Fibroblast of lung (primary cell): ENCODE data around the gene FDXR. TPM values are rescaled to one million over a fixed set of nuclear protein-coding genes. Genes with fewer than 3 reads are reported as not detected.

Source experiments
- DNase-seq, 2 donors: peaks; one replicate each; pipeline versions ENCODE4 v3.0.0 to v3.0.0-alpha.2; 2010; ENCODE audit warnings: low read depth in 2 of 2
- H2AFZ ChIP-seq: 2 replicates; pipeline ENCODE4 v1.5.1; 2012; ENCODE audit warnings: low read length, control low read depth, inconsistent platforms
- H3K27ac ChIP-seq: 2 replicates; pipeline ENCODE4 v1.5.1; 2011; ENCODE audit warnings: low read length, control low read depth; ENCODE audit not compliant: insufficient read depth
- H3K27me3 ChIP-seq: 2 replicates; pipeline ENCODE4 v1.5.1; 2011; ENCODE audit warnings: mild to moderate bottlenecking, low read length; ENCODE audit not compliant: control insufficient read depth, insufficient read depth
- H3K36me3 ChIP-seq: 2 replicates; pipeline ENCODE4 v1.5.1; 2011; ENCODE audit warnings: low read length; ENCODE audit not compliant: control insufficient read depth, insufficient read depth
- H3K4me1 ChIP-seq: 2 replicates; pipeline ENCODE4 v1.5.1; 2011; ENCODE audit warnings: low read length; ENCODE audit not compliant: control insufficient read depth, insufficient read depth; ENCODE audit errors: extremely low read depth
- H3K4me2 ChIP-seq: 2 replicates; pipeline ENCODE4 v1.5.1; 2011; ENCODE audit warnings: low read length, control low read depth; ENCODE audit not compliant: insufficient read depth; ENCODE audit errors: extremely low read depth
- H3K4me3 ChIP-seq, 4 experiments: fragments of 200-600 bp in 1 of 4; sonication (generic) in 1 of 4; replicated peaks in 1 of 4; 2 replicates each; pipeline ENCODE4 v1.5.1; 2011 to 2016; ENCODE audit warnings: low read length in 4 of 4, low read depth in 3 of 4, mild to moderate bottlenecking in 3 of 4, control low read depth in 2 of 4, inconsistent platforms in 1 of 4, mixed read lengths in 1 of 4; ENCODE audit not compliant: insufficient read depth in 1 of 4; ENCODE audit errors: control extremely low read depth in 1 of 4
- H3K79me2 ChIP-seq: 2 replicates; pipeline ENCODE4 v1.5.1; 2012; ENCODE audit warnings: mild to moderate bottlenecking, low read length, inconsistent platforms; ENCODE audit not compliant: control insufficient read depth, insufficient read depth
- H3K9ac ChIP-seq: 2 replicates; pipeline ENCODE4 v1.5.1; 2011; ENCODE audit warnings: mild to moderate bottlenecking, low read length, control low read depth; ENCODE audit not compliant: insufficient read depth
- H3K9me3 ChIP-seq: 2 replicates; pipeline ENCODE4 v1.5.1; 2012; ENCODE audit warnings: low read depth, low read length; ENCODE audit not compliant: control insufficient read depth, insufficient read depth
- H4K20me1 ChIP-seq: 2 replicates; pipeline ENCODE4 v1.5.1; 2011; ENCODE audit warnings: low read length; ENCODE audit not compliant: control insufficient read depth, insufficient read depth; ENCODE audit errors: extremely low read depth
- CTCF ChIP-seq, 2 donors: IDR thresholded peaks in 1 of 2; conservative IDR thresholded peaks in 1 of 2; 1 replicate in 1 of 2; 2 replicates in 1 of 2; pipeline ENCODE4 v1.5.1; 2011 to 2012; ENCODE audit warnings: low read length in 2 of 2, control low read depth in 1 of 2, inconsistent platforms in 1 of 2, low read depth in 1 of 2, mild to moderate bottlenecking in 1 of 2
- EZH2 ChIP-seq: IDR thresholded peaks from 2 replicates; pipeline ENCODE4 v1.5.1; 2012; ENCODE audit warnings: low read length, control low read depth, mild to moderate bottlenecking; ENCODE audit errors: missing control alignments
- polyA plus RNA-seq, 2 donors: library from polyadenylated mRNA; depleted of rRNA in 1 of 2; stranded (reverse) in 1 of 2; unstranded in 1 of 2; fragments of >200 nt; gene quantifications; 2 replicates each; pipeline ENCODE4 v1.2.1, GENCODE V29; 2011 to 2012; ENCODE audit warnings: missing spikeins in 1 of 2
- total RNA-seq: library from RNA; depleted of rRNA; stranded (reverse); fragments of >200 nt; gene quantifications from 2 replicates; pipeline ENCODE4 v1.2.1, GENCODE V29; 2014

Gene FDXR
- total and polyA plus RNA-seq, 2 donors (not counting 1 experiment from before 2014, with no cell fraction given): 6.8 to 71.0 TPM

GRCh38 chr17:74853669-74854068 lies 19.1 kb downstream of the FDXR start:
- H3K9ac ChIP-seq: no peak overlapping the region
- H3K4me2 ChIP-seq: no peak overlapping the region
- no peak overlapping the region for H3K4me3 ChIP-seq
- no peaks in the 10 kb centered on the region for H3K9me3 ChIP-seq
- no peaks in the 10 kb centered on the region for H3K36me3 ChIP-seq
- peaks cover 61% of the 10 kb centered on the region for H3K27me3 ChIP-seq
- DNase-seq: no peak
- H2AFZ ChIP-seq: no peak overlapping the region
- H3K4me1 ChIP-seq: no peaks in the 10 kb centered on the region
- no peaks in the 10 kb centered on the region for H3K79me2 ChIP-seq
- no peak for TF ChIP-seq EZH2
- no peak for TF ChIP-seq CTCF (conservative IDR thresholded peaks at IDR 0.05 in 1 of 2, IDR thresholded peaks at IDR 0.05 in 1 of 2; ENCODE audit: low read depth in 1 of 2, low read length in 2 of 2)
- H4K20me1 ChIP-seq: no peaks in the 10 kb centered on the region
- H3K27ac ChIP-seq: no peak overlapping the region

GRCh38 chr17:74853048-74853397 lies 19.8 kb downstream of the FDXR start:
- Histone ChIP-seq H3K79me2 (no peaks in the 10 kb centered on the region), H3K36me3 (no peaks in the 10 kb centered on the region), H3K4me3 (no peak overlapping the region), H4K20me1 (no peaks in the 10 kb centered on the region), H3K27ac (no peak overlapping the region), H3K9me3 (no peaks in the 10 kb centered on the region), H3K4me2 (no peak overlapping the region), H3K27me3 (peaks cover 59% of the 10 kb centered on the region), H3K9ac (no peak overlapping the region), H2AFZ (no peak overlapping the region), H3K4me1 (no peaks in the 10 kb centered on the region)
- TF ChIP-seq EZH2 (peak; percentile 55), CTCF (conservative IDR thresholded peaks at IDR 0.05 in 1 of 2, IDR thresholded peaks at IDR 0.05 in 1 of 2; ENCODE audit: low read depth in 1 of 2, low read length in 2 of 2) (no peak)
- no peak for DNase-seq

GRCh38 chr17:74852237-74853047 lies 20.4 kb downstream of the FDXR start:
- peak in 1 of 2 donors; percentile 19 for DNase-seq
- H3K79me2 ChIP-seq: no peaks in the 10 kb centered on the region
- H3K36me3 ChIP-seq: no peaks in the 10 kb centered on the region
- no peak overlapping the region for H3K27ac ChIP-seq
- no peaks in the 10 kb centered on the region for H3K4me1 ChIP-seq
- H2AFZ ChIP-seq: no peak overlapping the region
- TF ChIP-seq EZH2 (no peak), CTCF (conservative IDR thresholded peaks at IDR 0.05 in 1 of 2, IDR thresholded peaks at IDR 0.05 in 1 of 2; ENCODE audit: low read depth in 1 of 2, low read length in 2 of 2) (no peak)
- no peak overlapping the region for H3K9ac ChIP-seq
- no peak overlapping the region for H3K4me2 ChIP-seq
- H3K4me3 ChIP-seq: no peak overlapping the region
- peaks cover 54% of the 10 kb centered on the region for H3K27me3 ChIP-seq
- H3K9me3 ChIP-seq: no peaks in the 10 kb centered on the region
- no peaks in the 10 kb centered on the region for H4K20me1 ChIP-seq
